NCI-H146 (cell line): ENCODE measurements around the gene NEMP1.
"Not testable (repeated sequence)": the region's sequence is repeated elsewhere in the genome, so short reads cannot be mapped to it uniquely, and the experiment has no call there.

Source experiments
- DNase-seq: peaks from one replicate; lab custom pipeline; 2025; lab: John Stamatoyannopoulos, UW

NEMP1 gene

GRCh38 chr12:57090924-57091637 is 12.5 kb upstream of the NEMP1 start:
- no peak for DNase-seq

- no peak for DNase-seq
These were observed 11.9 kb upstream of the NEMP1 start for GRCh38 chr12:57090490-57090889.

- peak; percentile 40 for DNase-seq
These were observed 11.0 kb upstream of the NEMP1 start for GRCh38 chr12:57089271-57090245.

GRCh38 chr12:57088354-57089270 is 10.0 kb upstream of the NEMP1 start, which contains the start of gene NAB2:
Gene NAB2, plus strand, starts transcription at chr12:57089114. Its CDS starts 158 bp downstream, at chr12:57089272.
- peak; percentile 92 for DNase-seq

GRCh38 chr12:57087691-57088353 is 9.2 kb upstream of the NEMP1 start:
- peak; percentile 57 for DNase-seq

- DNase-seq, result peak; percentile 56
These were observed 8.6 kb upstream of the NEMP1 start for GRCh38 chr12:57087010-57087690.

GRCh38 chr12:57086493-57087009 is 8.0 kb upstream of the NEMP1 start:
- peak; percentile 50 for DNase-seq

- no peak for DNase-seq
These were observed 7.5 kb upstream of the NEMP1 start for GRCh38 chr12:57085999-57086492.

GRCh38 chr12:57080855-57081254 is 2.3 kb upstream of the NEMP1 start:
- DNase-seq, result no peak

- no peak for DNase-seq
These were observed 1.2 kb upstream of the NEMP1 start for GRCh38 chr12:57079821-57080220.

- DNase-seq, result not testable (repeated sequence)
These were observed 4.8 kb downstream of the NEMP1 start for GRCh38 chr12:57073566-57074450.

- DNase-seq, result no peak
These were observed 5.9 kb downstream of the NEMP1 start for GRCh38 chr12:57072661-57073060.

GRCh38 chr12:57069523-57069922 is 9.1 kb downstream of the NEMP1 start:
- peak; percentile 54 for DNase-seq

GRCh38 chr12:57066245-57066644 is 12.3 kb downstream of the NEMP1 start:
- no peak for DNase-seq

- no peak for DNase-seq
These were observed 14.5 kb downstream of the NEMP1 start for GRCh38 chr12:57063991-57064685.

- DNase-seq, result no peak
These were observed 20.1 kb downstream of the NEMP1 start for GRCh38 chr12:57058454-57058853.

GRCh38 chr12:57057067-57057751 is 21.4 kb downstream of the NEMP1 start:
- DNase-seq, result no peak

- DNase-seq, result no peak
These were observed 22.8 kb downstream of the NEMP1 start for GRCh38 chr12:57055824-57056223.
